B cell (primary cell): ENCODE results near the gene CKMT2. TPM values are rescaled to one million over a fixed set of nuclear protein-coding genes. Genes with fewer than 3 reads are reported as not detected.

Experiments
- ATAC-seq: fragments of 200-7000 bp; cut with Tn5 transposase; one replicate; pipeline ENCODE4 v1.10.0; 2021; ENCODE audit warnings: low read depth, mild to moderate bottlenecking, moderate number of reproducible peaks, moderate library complexity
- CTCF ChIA-PET: fragments of 350-600 bp; sonication (Branson Sonifier 250); formaldehyde crosslinking; loops from one replicate; lab custom pipeline; 2021; ENCODE audit warnings: antibody characterized with exemption, inconsistent platforms; lab: Charles Lee
- POLR2A ChIA-PET: fragments of 350-600 bp; sonication (Branson Sonifier 250); formaldehyde crosslinking; loops from one replicate; lab custom pipeline; 2021; ENCODE audit warnings: antibody characterized with exemption; lab: Charles Lee
- DNase-seq: peaks from one replicate; pipeline ENCODE4 v3.0.0; 2013
- H2AFZ ChIP-seq: 2 replicates; pipeline ENCODE4 v1.6.1; 2012; ENCODE audit warnings: mild to moderate bottlenecking, low read depth, low read length; ENCODE audit not compliant: insufficient read depth, poor library complexity, severe bottlenecking
- H3K27ac ChIP-seq, 2 donors: 1 replicate in 1 of 2; 2 replicates in 1 of 2; pipeline ENCODE4 v1.5.1; 2012 to 2013; ENCODE audit warnings: low read length in 2 of 2, mild to moderate bottlenecking in 2 of 2, moderate library complexity in 1 of 2
- H3K27me3 ChIP-seq, 4 experiments: fragments of 200-600 bp in 1 of 4; sonication (generic) in 1 of 4; replicated peaks in 1 of 4; 1 replicate in 2 of 4; 2 replicates in 2 of 4; pipeline versions ENCODE4 v1.6.1 to v1.7.0; 2013 to 2016; ENCODE audit warnings: low read length in 3 of 4, mild to moderate bottlenecking in 2 of 4, mixed read lengths in 1 of 4, moderate library complexity in 1 of 4; ENCODE audit not compliant: insufficient read depth in 4 of 4, control insufficient read depth in 3 of 4; ENCODE audit errors: control extremely low read depth in 1 of 4
- H3K36me3 ChIP-seq, 2 experiments: replicated peaks in 1 of 2; 1 replicate in 1 of 2; 2 replicates in 1 of 2; pipeline versions ENCODE4 v1.6.1 to v1.7.1; 2013; ENCODE audit warnings: low read length in 1 of 2; ENCODE audit not compliant: insufficient read depth in 2 of 2, control insufficient read depth in 1 of 2; ENCODE audit errors: control extremely low read depth in 1 of 2, extremely low read depth in 1 of 2
- H3K4me1 ChIP-seq, 2 donors: fragments of 200-600 bp in 1 of 2; sonication (generic) in 1 of 2; 1 replicate in 1 of 2; 2 replicates in 1 of 2; pipeline versions ENCODE4 v1.5.1 to v1.6.1; 2013 to 2017; ENCODE audit warnings: low read length in 2 of 2; ENCODE audit not compliant: control insufficient read depth in 2 of 2, insufficient read depth in 2 of 2
- H3K4me2 ChIP-seq: replicated peaks from 2 replicates; pipeline ENCODE3; 2012; ENCODE audit warnings: mild to moderate bottlenecking, low read depth, low read length; ENCODE audit not compliant: poor library complexity, severe bottlenecking
- H3K4me3 ChIP-seq, 5 experiments: fragments of 200-600 bp in 1 of 5; sonication (generic) in 1 of 5; 1 replicate in 3 of 5; 2 replicates in 2 of 5; pipeline versions ENCODE4 v1.5.1 to v1.7.0; 2011 to 2016; ENCODE audit warnings: low read length in 4 of 5, mild to moderate bottlenecking in 4 of 5, low read depth in 2 of 5, control low read depth in 1 of 5, moderate library complexity in 1 of 5; ENCODE audit not compliant: insufficient read depth in 1 of 5; ENCODE audit errors: control extremely low read depth in 1 of 5, extremely low read depth in 1 of 5
- H3K79me2 ChIP-seq: fragments of 200-600 bp; sonication (generic); one replicate; pipeline ENCODE4 v1.6.0; 2016; ENCODE audit warnings: low read length; ENCODE audit not compliant: control insufficient read depth, insufficient read depth
- H3K9ac ChIP-seq: fragments of 200-600 bp; sonication (generic); 2 replicates; pipeline ENCODE4 v1.6.1; 2017; ENCODE audit warnings: mild to moderate bottlenecking, low read length, moderate library complexity
- H3K9me3 ChIP-seq, 3 donors: one replicate each; pipeline versions ENCODE4 v1.6.1 to v1.7.1; 2013; ENCODE audit warnings: low read length in 2 of 3; ENCODE audit not compliant: control insufficient read depth in 2 of 3, insufficient read depth in 1 of 3; ENCODE audit errors: control extremely low read depth in 1 of 3
- H4K20me1 ChIP-seq: 2 replicates; pipeline ENCODE4 v1.6.0; 2012; ENCODE audit warnings: mild to moderate bottlenecking, low read length; ENCODE audit not compliant: insufficient read depth, control insufficient read depth, poor library complexity, severe bottlenecking
- H3K27ac Mint-ChIP-seq: one replicate; pipeline ENCODE4 v1.8.0; 2021; ENCODE audit warnings: mixed read lengths
- H3K27me3 Mint-ChIP-seq: one replicate; pipeline ENCODE4 v1.8.0; 2021; ENCODE audit warnings: mixed read lengths
- H3K4me1 Mint-ChIP-seq: one replicate; pipeline ENCODE4 v1.8.0; 2021; ENCODE audit warnings: mixed read lengths
- H3K4me3 Mint-ChIP-seq: one replicate; pipeline ENCODE4 v1.8.0; 2021; ENCODE audit warnings: mixed read lengths
- H3K9me3 Mint-ChIP-seq: one replicate; pipeline ENCODE4 v1.8.0; 2022; ENCODE audit warnings: mixed read lengths; ENCODE audit not compliant: insufficient read depth
- EZH2 ChIP-seq: IDR thresholded peaks from 2 replicates; pipeline ENCODE4 v1.6.1; 2012; ENCODE audit warnings: borderline replicate concordance, low read depth, mild to moderate bottlenecking, moderate library complexity, low read length; ENCODE audit not compliant: insufficient read depth, poor library complexity, severe bottlenecking
- WGBS: methylation state at CpG from one replicate; pipeline ENCODE4 v1.1.5; 2013; ENCODE audit warnings: missing lambda C conversion rate; ENCODE audit not compliant: insufficient coverage; 5-methylcytosine and 5-hydroxymethylcytosine counted together
- intact Hi-C: fragments of 100-400 bp; cut with micrococcal nuclease; formaldehyde crosslinking; loops from one replicate; pipeline ENCODE4 v1.10.0; 2022
- polyA plus RNA-seq: library from polyadenylated mRNA; depleted of rRNA; stranded (reverse); fragments of >200 nt; gene quantifications from 2 replicates; pipeline ENCODE4 v1.2.3, GENCODE V29; 2012
- total RNA-seq, 2 donors: library from RNA; stranded (reverse); fragments of 120-200 nt in 1 of 2; gene quantifications; 1 replicate in 1 of 2; 2 replicates in 1 of 2; pipeline versions ENCODE4 v1.2.3 to v1.2.4, GENCODE V29; 2013 to 2022
- TF ChIP-seq, protein P1 (sequence below): fragments of 200-600 bp; IDR thresholded peaks from one replicate; pipeline ENCODE4 v1.8.0; 2022; ENCODE audit warnings: antibody characterized with exemption, mild to moderate bottlenecking

The CKMT2 gene
- total and polyA plus RNA-seq, 2 donors (not counting 1 experiment from before 2014, with no cell fraction given) = not detected

DNA sequence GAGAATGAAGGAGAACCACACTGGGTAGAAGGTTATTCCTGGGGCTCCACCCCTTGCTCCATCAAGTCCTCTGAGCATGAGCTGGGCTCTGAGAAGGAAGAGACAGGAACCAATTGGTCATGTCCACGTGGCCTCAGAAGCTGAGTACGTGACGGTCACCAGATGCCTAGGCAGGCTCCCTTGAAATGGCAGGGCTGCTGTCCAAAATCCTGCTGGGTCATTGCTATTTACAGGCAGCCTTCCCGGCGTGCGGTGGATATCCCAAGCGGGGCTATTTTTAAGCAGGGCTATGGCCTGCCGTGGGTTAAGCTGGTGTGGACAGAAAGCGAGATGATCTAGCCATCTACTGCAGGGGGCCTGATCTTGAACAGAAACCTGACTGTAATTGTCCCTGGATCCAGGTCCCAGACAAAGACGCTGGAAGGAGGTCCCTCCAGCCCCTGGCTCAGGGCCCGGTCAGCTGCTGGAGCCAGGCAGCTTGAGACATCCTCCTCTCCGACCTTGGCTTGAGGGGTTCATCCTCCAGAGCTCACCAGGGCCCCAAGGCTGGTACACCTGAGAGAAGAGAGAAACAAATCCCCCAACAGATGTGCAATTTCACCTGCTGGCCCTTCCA, 550 bp upstream of the CKMT2 start:
- DNase-seq (no peak), ATAC-seq (no peak)
- Histone ChIP-seq H3K79me2 (no peaks in the 10 kb centered on the region), H3K9me3 (no peaks in the 10 kb centered on the region), H3K9ac (no peak overlapping the region), H3K4me2 (peak overlapping the region; percentile 35), H3K27me3 (peaks cover 0 to 8% (median 0%) of the 10 kb centered on the region in 4 experiments), H3K36me3 (no peaks in the 10 kb centered on the region), H3K4me3 (no peak overlapping the region), H3K4me1 (no peaks in the 10 kb centered on the region), H4K20me1 (no peaks in the 10 kb centered on the region), H3K27ac (no peak overlapping the region), H2AFZ (no peak overlapping the region)
- TF ChIP-seq, protein P1, sequence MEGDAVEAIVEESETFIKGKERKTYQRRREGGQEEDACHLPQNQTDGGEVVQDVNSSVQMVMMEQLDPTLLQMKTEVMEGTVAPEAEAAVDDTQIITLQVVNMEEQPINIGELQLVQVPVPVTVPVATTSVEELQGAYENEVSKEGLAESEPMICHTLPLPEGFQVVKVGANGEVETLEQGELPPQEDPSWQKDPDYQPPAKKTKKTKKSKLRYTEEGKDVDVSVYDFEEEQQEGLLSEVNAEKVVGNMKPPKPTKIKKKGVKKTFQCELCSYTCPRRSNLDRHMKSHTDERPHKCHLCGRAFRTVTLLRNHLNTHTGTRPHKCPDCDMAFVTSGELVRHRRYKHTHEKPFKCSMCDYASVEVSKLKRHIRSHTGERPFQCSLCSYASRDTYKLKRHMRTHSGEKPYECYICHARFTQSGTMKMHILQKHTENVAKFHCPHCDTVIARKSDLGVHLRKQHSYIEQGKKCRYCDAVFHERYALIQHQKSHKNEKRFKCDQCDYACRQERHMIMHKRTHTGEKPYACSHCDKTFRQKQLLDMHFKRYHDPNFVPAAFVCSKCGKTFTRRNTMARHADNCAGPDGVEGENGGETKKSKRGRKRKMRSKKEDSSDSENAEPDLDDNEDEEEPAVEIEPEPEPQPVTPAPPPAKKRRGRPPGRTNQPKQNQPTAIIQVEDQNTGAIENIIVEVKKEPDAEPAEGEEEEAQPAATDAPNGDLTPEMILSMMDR = no peak
- no peak for TF ChIP-seq EZH2
- H3K27me3 Mint-ChIP-seq = peaks cover 11% of the 10 kb centered on the region
- intact Hi-C loops = no loop called here
- POLR2A ChIA-PET = no interaction called here
- no peak overlapping the region for H3K4me3 Mint-ChIP-seq
- H3K27ac Mint-ChIP-seq = no peak overlapping the region
- CTCF ChIA-PET = no interaction called here
- H3K9me3 Mint-ChIP-seq = no peaks in the 10 kb centered on the region
- over 99% methylated on average over 11 of the region's 12 CpGs for WGBS
- no peaks in the 10 kb centered on the region for H3K4me1 Mint-ChIP-seq

DNA sequence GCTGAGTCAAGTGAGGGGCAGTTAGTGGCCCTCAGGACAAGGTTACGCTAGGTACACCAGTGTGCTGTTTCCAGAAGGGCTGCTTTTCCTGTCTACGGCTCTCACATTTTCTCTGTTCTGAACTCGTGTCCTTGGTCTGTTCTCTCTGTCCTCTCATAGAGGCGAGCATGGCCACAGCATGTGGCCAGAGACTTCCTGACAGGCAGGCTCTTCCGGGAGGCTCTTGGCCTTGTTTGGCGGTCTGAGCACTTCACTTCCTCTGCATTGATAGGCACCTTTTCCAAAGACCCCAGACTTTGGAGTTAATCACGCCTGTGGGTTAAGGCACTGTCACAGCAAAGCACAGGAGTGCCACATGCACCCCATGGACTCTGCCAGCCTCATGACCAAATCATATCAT, 1.2 kb downstream of the CKMT2 start:
- no peaks in the 10 kb centered on the region for H4K20me1 ChIP-seq
- ChIA-PET CTCF (no interaction called here), POLR2A (interaction anchor here (0.6 kb wide), 1 partner anchor 1044 kb away, joined by 9 read pairs; the partner anchor contains the start of gene RPS23)
- H3K4me1 ChIP-seq = no peaks in the 10 kb centered on the region
- H3K27ac Mint-ChIP-seq = no peak overlapping the region
- no peaks in the 10 kb centered on the region for H3K79me2 ChIP-seq
- H3K27ac ChIP-seq = no peak overlapping the region
- no peak for TF ChIP-seq EZH2
- TF ChIP-seq, protein P1 = no peak
- H3K9me3 Mint-ChIP-seq = no peaks in the 10 kb centered on the region
- intact Hi-C loops = no loop called here
- H3K4me1 Mint-ChIP-seq = no peaks in the 10 kb centered on the region
- H3K4me3 Mint-ChIP-seq = no peak overlapping the region
- no peak overlapping the region for H3K4me3 ChIP-seq
- H2AFZ ChIP-seq = no peak overlapping the region
- no peak for ATAC-seq
- no peaks in the 10 kb centered on the region for H3K36me3 ChIP-seq
- H3K27me3 Mint-ChIP-seq = peaks cover 11% of the 10 kb centered on the region
- H3K9ac ChIP-seq = no peak overlapping the region
- no peak overlapping the region for H3K4me2 ChIP-seq
- whole genome bisulfite sequencing = 98% methylated on average over 6 of the region's 7 CpGs
- no peak for DNase-seq
- H3K27me3 ChIP-seq = peaks cover 0 to 8% (median 0%) of the 10 kb centered on the region in 4 experiments
- H3K9me3 ChIP-seq = peaks cover 0 to 5% (median 0%) of the 10 kb centered on the region in 3 donors
